ENCODE data around the gene TRIM40.

TRIM40 gene

DNA sequence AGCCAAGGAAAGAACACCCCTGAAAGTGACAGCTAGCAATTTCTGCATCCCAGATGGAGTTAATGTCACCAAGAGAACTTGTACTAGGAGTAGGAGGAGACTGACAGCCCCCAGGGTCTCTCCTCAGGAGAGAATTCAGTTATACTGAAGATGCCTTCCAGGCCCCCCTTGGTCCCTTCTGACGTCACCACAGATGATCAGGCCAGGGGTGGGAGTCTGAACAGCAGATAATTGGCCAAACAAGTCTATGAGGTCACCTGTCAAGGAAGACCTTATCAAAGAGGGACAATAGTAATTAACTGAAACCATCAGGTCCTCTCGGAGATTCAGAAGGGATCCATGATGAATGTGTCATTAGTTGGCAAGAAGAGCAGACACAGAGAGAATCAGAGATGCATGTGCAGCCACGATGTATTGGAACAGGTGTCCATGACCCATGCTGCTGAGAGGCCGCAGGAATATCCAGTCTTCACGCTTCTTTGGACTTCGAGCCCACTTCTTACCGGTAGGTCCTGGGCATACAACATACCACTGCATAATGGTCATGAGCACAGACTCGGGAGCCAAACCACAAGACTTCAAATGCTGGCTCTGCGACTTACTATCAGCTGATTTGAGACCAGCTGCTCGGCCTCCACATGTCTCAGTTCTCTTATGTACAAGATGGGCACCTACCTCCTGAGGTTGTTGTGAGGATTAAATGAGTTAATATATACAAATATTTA is 14.9 kb downstream of the TRIM40 start:
- DNase-seq: no peak

DNA sequence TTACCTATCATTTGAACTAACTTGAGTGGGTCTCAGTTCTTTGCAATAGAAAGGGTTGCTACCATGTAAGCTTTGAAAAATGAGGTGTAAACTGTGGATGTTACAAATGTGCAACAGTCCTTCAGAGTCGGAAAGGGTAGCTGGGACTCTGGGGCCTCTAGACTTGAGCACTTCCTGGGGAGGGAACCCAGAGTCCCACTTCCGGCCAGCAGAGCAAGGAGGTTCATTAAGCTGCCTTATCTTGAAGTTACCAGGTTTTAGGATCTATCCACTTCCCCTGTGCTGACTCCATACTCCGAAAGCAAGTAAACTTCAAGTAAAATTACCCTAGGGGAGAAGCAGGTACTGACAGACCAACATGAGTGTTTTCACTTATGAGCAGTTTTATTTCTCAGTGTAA is 15.6 kb downstream of the TRIM40 start:
- no peak for DNase-seq

DNA sequence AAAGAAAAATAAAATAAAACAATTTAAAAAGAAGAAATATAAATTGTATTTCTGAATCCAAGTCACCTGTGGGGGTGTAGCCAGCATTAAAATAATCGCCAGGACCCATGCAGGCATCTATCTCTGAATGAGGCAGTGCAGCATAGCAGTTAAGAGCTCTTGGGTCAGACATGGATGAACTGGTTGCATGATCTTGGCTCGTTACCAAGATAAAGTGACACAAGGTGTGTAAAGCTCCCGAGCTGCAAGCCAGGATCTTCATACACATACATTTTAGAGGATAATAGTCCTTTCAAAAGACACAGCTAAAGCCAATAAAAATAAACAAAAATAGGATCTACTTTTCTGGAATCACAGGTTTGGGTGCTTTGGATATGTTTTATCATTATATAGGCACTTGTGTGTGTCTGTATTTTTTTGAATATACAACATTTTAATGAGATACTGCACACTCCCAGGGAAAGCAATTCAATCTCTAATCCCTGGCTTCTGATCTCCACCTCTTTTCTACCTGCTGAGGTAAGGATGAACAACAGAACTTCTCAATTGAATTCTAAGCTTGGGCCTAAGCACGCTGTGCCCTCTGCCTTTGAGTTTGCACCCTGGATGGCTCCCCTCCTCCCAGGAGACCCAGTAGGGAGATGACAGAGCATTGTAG is 16.2 kb downstream of the TRIM40 start:
- DNase-seq: no peak

DNA sequence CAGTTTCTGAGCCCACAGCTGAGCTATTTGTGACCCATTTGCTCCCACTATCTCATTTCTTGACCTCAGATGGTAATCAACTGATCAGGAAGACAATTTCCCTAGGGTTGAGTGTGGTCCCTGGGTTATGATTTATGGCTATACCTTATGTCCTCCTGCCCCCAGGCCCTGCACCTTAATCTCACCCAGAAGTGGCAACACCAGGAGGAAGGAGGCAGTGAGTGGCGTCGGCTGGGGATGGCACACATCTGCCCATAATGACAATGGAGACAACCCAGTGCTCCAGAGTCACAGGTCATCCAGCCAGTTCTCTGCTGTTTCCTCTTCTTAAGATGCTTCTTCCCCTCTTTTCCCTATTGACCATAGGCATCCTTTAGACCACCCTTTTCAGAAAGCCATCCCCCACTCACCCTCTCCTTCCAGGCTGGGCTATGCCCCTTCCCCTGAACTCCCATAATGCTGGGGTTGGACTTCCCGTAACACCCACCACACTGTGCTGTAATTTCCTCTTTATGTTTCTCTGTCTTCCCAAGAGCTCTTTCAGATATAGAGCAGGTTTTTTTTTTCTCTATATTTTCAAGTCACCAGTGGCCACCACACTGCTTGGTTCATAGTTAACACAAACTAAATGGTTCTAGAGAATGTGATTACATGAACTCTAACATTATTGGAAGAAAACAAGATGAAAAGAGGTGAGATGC is 17.1 kb downstream of the TRIM40 start:
- DNase-seq: no peak

DNA sequence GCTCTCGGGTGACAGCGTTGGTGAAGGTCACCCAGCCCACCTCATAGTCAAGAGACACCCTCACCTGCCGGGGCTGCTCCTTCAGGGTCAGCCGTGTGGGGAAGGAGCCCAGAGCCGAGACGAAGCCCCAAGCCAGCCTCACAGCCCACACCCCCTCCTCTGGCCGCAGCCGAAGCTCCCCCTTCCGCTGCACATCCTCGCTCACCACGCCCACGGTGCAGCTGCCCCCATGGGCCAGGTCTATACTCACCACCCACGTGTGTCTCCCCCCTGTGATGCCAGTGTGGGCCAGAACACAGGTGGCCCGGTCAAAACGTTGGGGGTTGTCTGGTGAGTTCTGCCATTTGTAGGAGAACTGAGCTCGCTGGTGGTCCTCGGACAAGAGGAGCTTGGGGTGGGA is 18.1 kb downstream of the TRIM40 start:
- DNase-seq: no peak

DNA sequence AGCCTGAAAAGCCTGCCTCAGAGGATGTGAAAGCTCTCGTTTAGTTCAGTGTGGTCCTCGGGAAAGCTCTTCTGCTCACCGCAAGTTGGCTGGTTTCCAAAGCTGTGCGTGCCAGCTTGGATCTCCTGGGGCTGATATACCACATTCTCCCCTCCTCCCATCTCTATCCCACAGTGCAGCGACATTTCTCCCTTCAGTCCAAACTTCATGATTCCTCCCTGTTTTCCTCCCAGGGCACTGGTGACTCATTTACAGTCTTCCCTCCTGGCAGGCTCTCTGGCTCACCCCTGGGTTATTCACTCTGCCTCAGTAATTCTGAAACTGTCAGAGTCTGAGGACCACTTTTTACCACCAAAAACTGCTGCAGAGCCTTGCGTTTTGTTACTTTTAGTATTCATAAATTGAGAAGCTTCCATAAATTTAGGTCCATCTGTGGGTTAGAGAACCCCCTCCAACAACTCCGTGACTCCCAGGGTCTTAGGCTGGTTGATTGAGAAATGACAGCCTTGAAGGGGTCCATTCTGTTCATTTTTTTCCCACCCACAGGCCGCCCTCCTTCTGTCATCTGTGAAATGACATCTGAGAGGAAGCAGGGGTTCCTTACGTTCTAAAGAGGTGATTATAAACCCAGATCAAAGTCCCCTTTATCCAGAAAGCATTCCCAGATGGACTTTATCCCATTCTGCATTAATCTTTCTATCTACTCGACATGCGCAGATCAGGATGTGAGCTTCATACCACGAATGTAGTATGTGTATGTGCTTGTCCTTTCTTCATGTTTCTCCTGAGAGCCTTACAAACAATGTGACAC is 19.0 kb downstream of the TRIM40 start:
- DNase-seq: no peak

DNA sequence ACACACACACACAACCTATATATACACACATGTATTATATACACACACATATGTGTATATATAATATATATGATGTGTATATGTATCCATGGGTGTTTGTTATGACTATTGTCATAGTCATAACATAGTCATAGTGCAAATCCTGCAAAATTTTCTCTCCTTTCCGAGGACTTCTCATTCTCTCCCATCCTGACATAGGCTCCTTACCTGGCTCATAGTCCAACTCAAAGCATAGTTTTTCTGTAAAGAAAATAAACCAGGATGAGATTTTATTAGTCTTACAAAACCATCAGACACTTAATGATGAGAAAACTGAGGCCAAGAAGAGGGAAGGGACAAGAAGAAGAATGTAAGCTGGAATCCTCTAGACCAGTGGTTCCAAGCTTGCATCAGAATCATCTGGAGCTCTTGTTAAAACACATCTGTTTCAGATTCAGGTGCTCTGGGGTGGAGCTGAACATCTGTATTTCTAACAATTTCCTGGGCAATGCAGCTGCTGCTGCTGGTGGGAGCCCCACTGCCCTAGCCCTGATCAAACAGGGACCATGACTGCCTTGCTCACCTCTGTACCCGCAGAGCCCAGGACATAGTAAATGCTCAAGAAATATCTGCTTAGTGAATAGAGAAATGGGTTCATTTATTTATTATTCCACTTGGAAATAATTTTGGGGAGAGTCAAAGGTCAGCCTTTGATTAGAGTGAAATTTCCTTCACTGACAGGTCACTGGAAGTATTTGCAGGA is 19.8 kb downstream of the TRIM40 start:
- no peak for DNase-seq

DNA sequence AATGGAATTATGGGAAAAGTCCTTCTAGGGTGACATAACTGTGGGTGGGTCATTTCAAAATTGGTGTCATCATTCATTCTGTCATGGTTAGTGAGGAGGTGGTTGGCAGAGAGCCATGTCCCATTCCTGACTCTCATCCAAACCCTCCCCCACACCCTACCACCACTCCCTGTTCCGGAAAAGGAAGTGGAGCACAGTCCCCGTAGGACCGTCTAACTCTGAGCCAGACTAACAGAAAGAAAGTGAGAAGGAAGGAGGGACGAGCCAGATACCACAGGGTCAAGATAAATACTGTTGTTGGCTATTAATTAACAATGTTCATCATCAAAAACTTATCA is 20.3 kb downstream of the TRIM40 start:
- DNase-seq: no peak

DNA sequence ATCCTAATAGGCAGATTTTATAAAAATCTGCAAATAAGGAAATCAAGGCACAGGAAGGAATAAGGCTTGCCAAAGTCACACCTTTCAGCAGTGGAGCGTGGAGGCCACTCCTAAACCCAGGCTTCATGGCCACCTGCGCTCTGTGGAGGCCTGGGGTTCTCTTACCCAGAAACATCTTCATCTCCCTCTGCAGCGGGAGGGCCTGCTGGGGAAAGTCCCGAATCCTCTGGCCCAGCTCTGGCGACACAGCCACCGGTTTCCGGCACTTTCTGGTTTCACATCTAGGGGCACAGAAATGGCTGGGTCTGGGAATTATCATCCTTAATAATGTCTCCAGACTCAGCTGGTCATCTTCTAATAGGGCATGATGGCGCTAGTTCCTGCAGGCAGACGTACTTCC is 20.8 kb downstream of the TRIM40 start:
- DNase-seq: no peak

DNA sequence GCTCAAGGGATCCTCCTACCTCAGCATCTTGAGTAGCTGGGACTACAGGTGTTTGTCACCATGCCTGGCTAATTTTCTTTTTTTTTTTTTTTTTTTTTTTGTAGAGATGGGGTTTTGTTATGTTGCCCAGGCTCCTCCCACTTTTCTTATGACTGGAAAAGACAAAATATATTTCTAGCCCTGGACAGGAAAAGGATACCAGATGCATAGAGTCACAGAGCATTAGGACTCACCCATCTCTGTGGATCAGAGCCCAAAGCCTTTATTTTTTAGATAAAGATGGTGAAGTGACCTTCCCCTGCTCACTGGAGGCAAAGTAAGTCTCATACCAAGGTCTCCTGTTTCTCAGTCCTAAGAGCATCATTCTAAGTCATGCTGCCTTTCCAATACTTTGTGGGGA is 21.6 kb downstream of the TRIM40 start:
- no peak for DNase-seq

DNA sequence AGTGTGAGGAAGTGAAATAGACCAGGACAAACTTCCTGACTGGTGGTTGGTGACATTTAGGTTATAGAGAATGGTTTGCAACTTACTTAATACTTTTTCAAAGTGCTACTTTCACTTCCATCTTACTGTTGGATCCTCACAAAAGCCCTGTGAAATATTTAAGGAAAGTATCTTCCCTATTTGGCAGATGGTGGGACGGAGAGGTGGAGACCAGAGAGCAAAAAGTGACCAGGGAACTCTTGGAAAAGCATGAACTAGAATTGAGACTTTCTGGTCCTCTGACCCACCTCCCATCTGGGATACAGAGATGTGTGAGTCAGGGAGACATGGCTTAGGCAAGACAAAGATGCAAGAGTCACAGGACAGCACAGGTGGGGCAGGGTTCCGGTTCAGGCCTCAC is 22.1 kb downstream of the TRIM40 start:
- no peak for DNase-seq

DNA sequence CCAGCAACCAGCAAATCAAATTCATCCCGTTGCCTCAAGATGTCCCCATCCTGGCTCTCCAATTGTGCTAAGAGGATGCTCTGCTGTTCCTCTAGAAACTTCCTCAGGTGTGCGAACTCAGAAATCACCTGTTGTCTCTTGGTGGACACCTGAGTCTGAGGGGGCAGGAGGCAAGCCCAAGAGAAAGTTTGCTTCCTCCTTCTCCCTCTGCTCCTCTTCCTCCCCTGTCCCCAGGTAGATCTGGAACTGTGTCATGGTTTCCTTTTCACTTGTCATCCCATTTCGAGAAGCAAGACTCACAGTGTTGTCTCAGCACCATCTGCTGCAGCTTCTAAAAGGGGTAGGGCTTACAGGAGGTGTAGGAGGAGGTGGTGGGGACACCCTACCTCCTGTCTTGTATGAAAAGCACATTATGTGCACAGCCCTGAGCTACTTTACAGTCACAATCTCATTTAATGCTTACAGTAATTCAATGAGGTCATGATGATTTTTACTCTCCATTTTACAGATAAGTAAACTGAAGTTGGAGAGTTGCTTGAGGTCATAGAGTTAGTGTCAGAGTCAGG is 22.6 kb downstream of the TRIM40 start:
- no peak for DNase-seq

DNA sequence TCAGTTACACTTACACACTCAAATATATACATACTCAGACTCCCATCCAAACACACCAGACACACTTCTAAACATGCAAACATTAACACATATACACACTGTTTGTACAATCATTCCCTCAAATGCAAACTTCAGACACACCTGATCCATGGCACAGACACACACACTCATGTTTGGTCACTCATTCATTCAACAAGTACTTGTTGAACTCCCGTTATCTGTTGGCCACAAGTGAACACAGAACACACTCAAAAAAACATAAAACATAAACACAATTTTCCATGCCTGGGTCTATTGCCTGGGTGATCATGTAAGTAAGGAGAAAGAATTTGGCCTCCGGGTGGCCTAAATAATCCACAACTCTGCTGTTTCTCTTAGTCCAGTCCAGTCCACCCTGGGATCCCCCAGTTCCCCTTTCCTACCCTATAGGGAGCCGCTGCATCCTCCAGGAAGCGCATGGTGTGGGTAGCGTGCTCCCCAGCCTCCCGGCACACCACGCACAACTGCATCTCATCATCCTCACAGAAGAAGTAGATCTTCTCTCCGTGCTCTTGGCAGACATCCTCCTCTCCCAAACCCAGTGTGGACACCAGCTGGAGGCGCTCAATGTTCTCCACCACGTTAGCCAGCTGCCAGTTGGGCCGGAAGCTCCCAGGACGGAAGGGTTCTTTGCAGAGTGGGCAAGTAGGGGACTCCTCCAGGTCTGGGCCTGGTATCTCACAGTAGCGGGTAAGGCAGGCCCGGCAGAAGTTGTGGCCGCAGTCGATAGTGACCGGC is 24.3 kb downstream of the TRIM40 start:
- no peak for DNase-seq

DNA sequence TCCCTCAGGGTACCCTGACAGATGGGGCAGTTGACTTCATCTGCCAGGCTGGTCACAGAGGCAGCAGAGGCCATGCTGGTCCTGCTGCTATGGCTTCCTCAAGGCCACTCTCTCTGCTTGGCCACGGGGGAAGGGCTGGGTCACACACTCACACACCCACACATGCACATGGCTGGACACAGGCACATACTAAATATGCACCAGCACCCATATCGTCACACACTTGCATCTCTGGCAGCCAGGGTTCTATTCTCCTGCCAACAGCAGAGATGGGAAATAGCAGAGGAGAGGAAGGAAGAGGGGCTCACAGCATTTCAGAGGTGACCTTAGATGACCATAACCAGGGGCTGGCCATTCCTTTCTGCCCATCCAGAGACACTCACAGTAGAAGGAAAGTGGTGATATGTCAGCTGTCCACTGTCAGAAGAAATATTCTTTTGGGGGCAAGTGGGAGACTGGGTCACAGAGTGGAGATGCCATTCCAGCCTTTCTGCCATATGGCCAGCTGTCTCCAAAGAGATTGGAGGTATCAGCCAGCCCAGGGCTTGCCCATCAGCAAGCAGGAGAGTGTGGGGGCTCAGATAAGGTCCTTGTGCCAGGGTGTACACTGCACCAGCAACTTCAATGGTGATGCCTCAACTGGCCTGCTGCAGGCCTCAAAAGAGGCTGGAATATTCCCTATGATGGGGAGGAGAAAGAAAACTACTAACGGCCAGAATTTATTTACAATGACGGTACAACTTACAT is 25.0 kb downstream of the TRIM40 start, which contains the start of gene TRIM10:
TSS of gene TRIM10 (minus strand) at position 427 of the 747 bp plus-strand sequence. CDS start at position 74, 353 bp downstream.
- no peak for DNase-seq

DNA sequence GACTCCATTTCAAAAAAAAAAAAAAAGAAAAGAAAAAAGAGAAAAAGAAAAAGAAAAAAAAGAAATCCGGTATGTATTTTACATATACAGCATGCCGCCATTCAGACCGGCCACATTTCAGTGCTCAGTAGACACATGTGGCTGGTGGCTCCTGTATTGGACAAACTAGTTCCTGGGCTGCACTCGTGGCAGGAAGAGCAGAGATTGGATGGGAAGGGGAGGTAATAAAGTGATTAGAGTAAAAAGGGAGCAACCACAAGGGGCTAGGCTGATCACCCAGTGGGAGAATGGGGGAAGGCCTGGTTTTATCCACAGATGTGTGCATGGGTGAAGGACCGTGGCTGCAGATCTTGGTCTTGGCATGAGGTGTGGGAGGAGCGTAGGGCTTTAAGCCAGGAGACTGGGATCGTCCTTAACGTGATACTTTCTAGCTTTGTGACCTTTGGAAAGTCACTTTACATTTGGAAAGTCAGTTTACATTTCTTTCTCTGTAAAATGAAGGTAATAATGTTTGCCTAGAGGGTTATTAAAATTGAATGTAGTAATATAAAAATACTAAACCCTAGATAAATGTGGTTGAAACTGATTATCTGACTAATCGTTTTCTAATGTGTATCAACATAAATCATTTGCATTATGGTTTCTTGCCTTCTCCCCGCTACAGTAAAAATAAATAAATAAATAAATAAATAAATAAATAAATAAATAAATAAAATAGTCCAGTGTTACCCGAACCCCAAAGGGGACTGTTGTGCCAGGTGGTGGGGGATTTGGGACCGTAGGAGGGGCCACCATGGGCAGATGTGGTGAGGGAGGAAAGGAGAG is 26.5 kb downstream of the TRIM40 start:
- no peak for DNase-seq

DNA sequence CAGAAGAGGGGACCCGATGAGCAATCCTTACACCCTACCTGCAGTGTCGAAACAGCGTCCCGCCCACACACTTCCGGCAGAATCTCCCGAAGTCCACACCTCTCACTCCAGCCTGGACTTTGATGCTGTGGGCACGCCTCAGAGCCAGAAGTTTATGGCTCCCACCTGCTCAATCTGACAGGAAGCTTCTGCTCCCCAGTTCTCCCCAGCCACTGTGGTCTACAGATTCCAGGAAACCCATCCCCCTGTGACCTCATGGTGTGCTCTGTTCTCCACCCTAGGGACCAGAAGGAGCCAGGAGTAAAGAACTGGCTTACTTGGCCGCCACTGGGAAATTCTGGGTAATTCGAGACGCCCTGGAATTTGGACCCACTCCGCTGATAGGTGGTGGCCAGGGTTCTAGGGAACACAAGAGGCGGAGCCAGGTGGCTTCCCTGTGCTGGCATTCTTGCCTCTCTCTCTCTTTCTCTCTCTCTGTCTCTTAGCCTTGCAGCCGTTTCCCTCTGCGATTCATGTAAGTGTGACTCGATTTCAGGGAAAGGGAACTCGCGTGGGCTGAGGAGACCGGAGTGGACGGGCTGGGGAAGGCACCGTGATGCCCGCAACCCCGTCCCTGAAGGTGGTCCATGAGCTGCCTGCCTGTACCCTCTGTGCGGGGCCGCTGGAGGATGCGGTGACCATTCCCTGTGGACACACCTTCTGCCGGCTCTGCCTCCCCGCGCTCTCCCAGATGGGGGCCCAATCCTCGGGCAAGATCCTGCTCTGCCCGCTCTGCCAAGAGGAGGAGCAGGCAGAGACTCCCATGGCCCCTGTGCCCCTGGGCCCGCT is 27.4 kb downstream of the TRIM40 start, which contains the start of gene TRIM15:
TSS of gene TRIM15 (plus strand) at position 457 of the 828 bp plus-strand sequence. CDS start at position 596, 139 bp downstream.
- no peak for DNase-seq

DNA sequence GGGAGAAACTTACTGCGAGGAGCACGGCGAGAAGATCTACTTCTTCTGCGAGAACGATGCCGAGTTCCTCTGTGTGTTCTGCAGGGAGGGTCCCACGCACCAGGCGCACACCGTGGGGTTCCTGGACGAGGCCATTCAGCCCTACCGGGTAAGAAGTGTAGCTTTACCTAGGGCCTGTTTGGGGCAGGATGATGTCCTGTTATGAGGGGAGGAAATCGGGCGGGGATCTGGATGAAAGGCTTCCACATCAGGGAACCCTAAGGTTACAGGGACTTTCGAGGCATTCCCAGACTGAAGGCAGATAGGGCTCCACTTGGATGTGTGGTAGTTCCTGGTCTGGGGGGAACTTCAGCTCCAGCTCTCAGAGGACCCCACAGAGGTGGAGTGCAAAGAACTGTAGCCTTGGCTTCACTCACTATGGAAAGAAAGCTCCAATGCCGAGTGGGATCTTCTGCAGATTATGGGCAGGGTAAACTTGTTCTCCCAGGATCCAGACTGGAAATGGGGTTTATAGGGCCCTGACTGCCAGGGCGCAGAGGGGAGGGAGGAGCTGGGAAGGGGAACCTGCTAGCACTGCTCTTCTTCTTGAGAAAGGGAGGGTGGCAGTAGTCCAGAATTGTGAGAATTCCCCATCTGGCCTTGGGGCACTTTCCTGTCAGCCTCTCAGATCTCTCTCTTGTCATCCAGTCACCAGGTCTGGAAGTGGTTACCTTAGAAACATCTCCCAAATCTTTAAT is 28.1 kb downstream of the TRIM40 start:
- no peak for DNase-seq

DNA sequence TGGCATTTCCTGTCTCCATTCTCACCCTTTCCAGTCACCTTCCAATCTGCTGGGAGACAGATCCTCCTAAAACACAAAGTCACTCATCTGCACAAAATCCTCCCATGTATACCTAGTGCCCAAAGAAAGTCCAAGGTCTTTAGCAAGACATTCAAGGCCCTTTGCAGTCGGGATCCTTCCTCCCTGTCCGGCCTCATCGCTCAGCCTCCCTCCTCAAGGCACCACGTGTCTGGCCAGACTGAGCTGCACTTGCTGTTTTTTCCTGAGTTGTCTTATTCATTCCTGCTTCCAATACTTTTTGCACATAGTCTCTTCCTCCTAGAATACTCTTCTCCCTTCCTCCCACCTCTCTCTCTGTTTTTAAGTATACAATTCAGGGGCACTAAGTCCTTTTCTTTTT is 28.8 kb downstream of the TRIM40 start:
- DNase-seq: no peak
